Neural cell (in vitro differentiated cells): ENCODE measurements around the gene GLT6D1. TPM values are rescaled to one million over a fixed set of nuclear protein-coding genes. Genes with fewer than 3 reads are reported as not detected.

ENCODE experiments used
- H2AFZ ChIP-seq: fragments of 200-600, 300-800 bp; sonication (generic), shearing (Covaris generic); 2 replicates; pipeline ENCODE4 v1.6.0; 2014; ENCODE audit warnings: low read depth, mild to moderate bottlenecking, antibody characterized with exemption, low read length, moderate library complexity
- H3F3A ChIP-seq: fragments of 200-600 bp; shearing (Covaris generic); 2 replicates; pipeline ENCODE4 v1.6.1; 2016; ENCODE audit warnings: mild to moderate bottlenecking, moderate library complexity, mixed read lengths, antibody characterized with exemption, low read length; ENCODE audit not compliant: insufficient read depth, poor library complexity, severe bottlenecking
- H3K27ac ChIP-seq: fragments of 200-600, 300-800 bp; sonication (generic), shearing (Covaris generic); 2 replicates; pipeline ENCODE4 v1.5.1; 2014; ENCODE audit warnings: mild to moderate bottlenecking, low read length, moderate library complexity
- H3K27me3 ChIP-seq: fragments of 300-800, 200-600 bp; sonication (generic), shearing (Covaris generic); 2 replicates; pipeline ENCODE4 v1.6.0; 2014; ENCODE audit warnings: mild to moderate bottlenecking, low read depth, low read length, moderate library complexity; ENCODE audit not compliant: insufficient read depth
- H3K36me3 ChIP-seq: fragments of 300-800, 200-600 bp; sonication (generic), shearing (Covaris generic); 2 replicates; pipeline ENCODE4 v1.5.1; 2014; ENCODE audit warnings: mild to moderate bottlenecking, antibody characterized with exemption, low read length, moderate library complexity; ENCODE audit not compliant: insufficient read depth
- H3K4me2 ChIP-seq: fragments of 300-800, 200-600 bp; sonication (generic), shearing (Covaris generic); 2 replicates; pipeline ENCODE4 v1.6.0; 2014; ENCODE audit warnings: mild to moderate bottlenecking, low read length
- H3K4me3 ChIP-seq: fragments of 300-800, 200-600 bp; sonication (generic), shearing (Covaris generic); 2 replicates; pipeline ENCODE4 v1.5.1; 2014; ENCODE audit warnings: mild to moderate bottlenecking, low read length, moderate library complexity
- H3K79me2 ChIP-seq: fragments of 200-600 bp; shearing (Covaris generic); replicated peaks from 2 replicates; pipeline ENCODE4 v1.6.0; 2014; ENCODE audit warnings: mild to moderate bottlenecking, low read length, moderate library complexity; ENCODE audit not compliant: insufficient read depth
- H3K9ac ChIP-seq: fragments of 300-800, 200-600 bp; sonication (generic), shearing (Covaris generic); 2 replicates; pipeline ENCODE4 v1.6.1; 2016; ENCODE audit warnings: mild to moderate bottlenecking, low read length, mixed read lengths
- H3K9me2 ChIP-seq: fragments of 200-600 bp; shearing (Covaris generic); 2 replicates; pipeline ENCODE4 v1.6.1; 2016; ENCODE audit warnings: mild to moderate bottlenecking, low read length, mixed read lengths; ENCODE audit not compliant: insufficient read depth
- H3K9me3 ChIP-seq: fragments of 200-600, 300-800 bp; sonication (generic), shearing (Covaris generic); 2 replicates; pipeline ENCODE4 v1.6.1; 2016; ENCODE audit warnings: mild to moderate bottlenecking, mixed run types, low read length, moderate library complexity, mixed read lengths
- H4K20me1 ChIP-seq: fragments of 200-600 bp; shearing (Covaris generic); 2 replicates; pipeline ENCODE4 v1.6.1; 2016; ENCODE audit warnings: mild to moderate bottlenecking, mixed run types; ENCODE audit not compliant: insufficient read depth
- CTCF ChIP-seq: fragments of 450-650 bp; IDR thresholded peaks from 2 replicates; pipeline ENCODE4 v1.5.1; 2014; ENCODE audit warnings: antibody characterized with exemption, mild to moderate bottlenecking, moderate library complexity; ENCODE audit not compliant: poor library complexity, severe bottlenecking
- EP300 ChIP-seq: fragments of 450-650 bp; conservative IDR thresholded peaks from 2 replicates; pipeline ENCODE4 v1.6.1; 2014; ENCODE audit warnings: antibody characterized with exemption, mild to moderate bottlenecking, moderate library complexity; ENCODE audit not compliant: poor library complexity, severe bottlenecking
- EZH2 ChIP-seq: fragments of 200-600, 300-800 bp; shearing (Covaris generic), sonication (generic); IDR thresholded peaks from 2 replicates; pipeline ENCODE4 v1.6.1; 2014; ENCODE audit warnings: antibody characterized with exemption, low read length, borderline replicate concordance, mild to moderate bottlenecking; ENCODE audit not compliant: insufficient read depth, poor library complexity, severe bottlenecking
- MXI1 ChIP-seq: fragments of 450-650 bp; conservative IDR thresholded peaks from 2 replicates; pipeline ENCODE4 v1.6.1; 2014; ENCODE audit warnings: antibody characterized with exemption, mild to moderate bottlenecking; ENCODE audit not compliant: poor library complexity, severe bottlenecking
- POLR2AphosphoS5 ChIP-seq: IDR thresholded peaks from 2 replicates; pipeline ENCODE4 v1.6.1; 2012
- RAD21 ChIP-seq: fragments of 450-650 bp; conservative IDR thresholded peaks from 2 replicates; pipeline ENCODE4 v1.6.1; 2014; ENCODE audit warnings: antibody characterized with exemption, mild to moderate bottlenecking, moderate library complexity
- SMC3 ChIP-seq: fragments of 450-650 bp; conservative IDR thresholded peaks from 2 replicates; pipeline ENCODE4 v1.6.1; 2014; ENCODE audit warnings: antibody characterized with exemption, mild to moderate bottlenecking, moderate library complexity; ENCODE audit not compliant: poor library complexity
- TAF1 ChIP-seq: IDR thresholded peaks from 2 replicates; pipeline ENCODE4 v1.6.1; 2012; ENCODE audit warnings: low read depth
- polyA plus RNA-seq: library from polyadenylated mRNA; depleted of rRNA; stranded (reverse); fragments of >200 nt; gene quantifications from 2 replicates; pipeline ENCODE4 v1.2.3, GENCODE V29; 2014
- TF ChIP-seq, protein P1 (sequence below): IDR thresholded peaks from 2 replicates; pipeline ENCODE4 v1.6.1; 2012; ENCODE audit warnings: borderline replicate concordance

GLT6D1 gene
- polyA plus RNA-seq, 1 donor from 2014 or later: not detected

GRCh38 chr9:135587658-135588057 lies 51.7 kb downstream of the GLT6D1 start:
- Histone ChIP-seq H3K27me3 (no peaks in the 10 kb centered on the region), H3K9ac (no peak overlapping the region), H3K4me2 (no peak overlapping the region), H3K36me3 (no peaks in the 10 kb centered on the region), H3F3A (no peaks in the 10 kb centered on the region), H3K79me2 (no peaks in the 10 kb centered on the region), H4K20me1 (no peaks in the 10 kb centered on the region), H3K4me3 (no peak overlapping the region), H3K9me3 (no peaks in the 10 kb centered on the region), H3K27ac (no peak overlapping the region), H3K9me2 (no peaks in the 10 kb centered on the region), H2AFZ (no peak overlapping the region)
- TF ChIP-seq EP300 (no peak), MXI1 (no peak), POLR2AphosphoS5 (no peak), SMC3 (no peak), EZH2 (no peak), CTCF (no peak), TAF1 (no peak), RAD21 (no peak)
- TF ChIP-seq, protein P1, sequence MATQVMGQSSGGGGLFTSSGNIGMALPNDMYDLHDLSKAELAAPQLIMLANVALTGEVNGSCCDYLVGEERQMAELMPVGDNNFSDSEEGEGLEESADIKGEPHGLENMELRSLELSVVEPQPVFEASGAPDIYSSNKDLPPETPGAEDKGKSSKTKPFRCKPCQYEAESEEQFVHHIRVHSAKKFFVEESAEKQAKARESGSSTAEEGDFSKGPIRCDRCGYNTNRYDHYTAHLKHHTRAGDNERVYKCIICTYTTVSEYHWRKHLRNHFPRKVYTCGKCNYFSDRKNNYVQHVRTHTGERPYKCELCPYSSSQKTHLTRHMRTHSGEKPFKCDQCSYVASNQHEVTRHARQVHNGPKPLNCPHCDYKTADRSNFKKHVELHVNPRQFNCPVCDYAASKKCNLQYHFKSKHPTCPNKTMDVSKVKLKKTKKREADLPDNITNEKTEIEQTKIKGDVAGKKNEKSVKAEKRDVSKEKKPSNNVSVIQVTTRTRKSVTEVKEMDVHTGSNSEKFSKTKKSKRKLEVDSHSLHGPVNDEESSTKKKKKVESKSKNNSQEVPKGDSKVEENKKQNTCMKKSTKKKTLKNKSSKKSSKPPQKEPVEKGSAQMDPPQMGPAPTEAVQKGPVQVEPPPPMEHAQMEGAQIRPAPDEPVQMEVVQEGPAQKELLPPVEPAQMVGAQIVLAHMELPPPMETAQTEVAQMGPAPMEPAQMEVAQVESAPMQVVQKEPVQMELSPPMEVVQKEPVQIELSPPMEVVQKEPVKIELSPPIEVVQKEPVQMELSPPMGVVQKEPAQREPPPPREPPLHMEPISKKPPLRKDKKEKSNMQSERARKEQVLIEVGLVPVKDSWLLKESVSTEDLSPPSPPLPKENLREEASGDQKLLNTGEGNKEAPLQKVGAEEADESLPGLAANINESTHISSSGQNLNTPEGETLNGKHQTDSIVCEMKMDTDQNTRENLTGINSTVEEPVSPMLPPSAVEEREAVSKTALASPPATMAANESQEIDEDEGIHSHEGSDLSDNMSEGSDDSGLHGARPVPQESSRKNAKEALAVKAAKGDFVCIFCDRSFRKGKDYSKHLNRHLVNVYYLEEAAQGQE: no peak

- H3K79me2 ChIP-seq: no peaks in the 10 kb centered on the region
- H3K27me3 ChIP-seq: no peaks in the 10 kb centered on the region
- H3F3A ChIP-seq: no peaks in the 10 kb centered on the region
- H3K27ac ChIP-seq: no peak overlapping the region
- no peaks in the 10 kb centered on the region for H3K9me2 ChIP-seq
- H2AFZ ChIP-seq: no peak overlapping the region
- no peaks in the 10 kb centered on the region for H3K36me3 ChIP-seq
- no peak overlapping the region for H3K4me3 ChIP-seq
- H3K9me3 ChIP-seq: no peaks in the 10 kb centered on the region
- H3K9ac ChIP-seq: no peak overlapping the region
- H3K4me2 ChIP-seq: no peak overlapping the region
- no peaks in the 10 kb centered on the region for H4K20me1 ChIP-seq
- TF ChIP-seq EZH2: no peak
- no peak for TF ChIP-seq POLR2AphosphoS5
- no peak for TF ChIP-seq CTCF
- TF ChIP-seq SMC3: no peak
- no peak for TF ChIP-seq EP300
- no peak for TF ChIP-seq MXI1
- TF ChIP-seq TAF1: no peak
- TF ChIP-seq RAD21: no peak
- TF ChIP-seq, protein P1: no peak
Measured at GRCh38 chr9:135586601-135587109, 52.7 kb downstream of the GLT6D1 start.
